Nephron (organoid): ENCODE results near the gene LY6G6C.

Source experiments
- H3K27ac Mint-ChIP-seq, 3 experiments: 2 replicates each; pipeline ENCODE4 v1.8.0; 2020; ENCODE audit warnings: mixed read lengths in 3 of 3, mild to moderate bottlenecking in 2 of 3, moderate library complexity in 1 of 3
- H3K27me3 Mint-ChIP-seq: 2 replicates; pipeline ENCODE4 v1.8.0; 2021; ENCODE audit warnings: low read depth, mild to moderate bottlenecking, moderate library complexity, mixed read lengths
- H3K36me3 Mint-ChIP-seq: 2 replicates; pipeline ENCODE4 v1.8.0; 2020; ENCODE audit warnings: low read depth, mixed read lengths
- H3K4me1 Mint-ChIP-seq: 2 replicates; pipeline ENCODE4 v1.8.0; 2020; ENCODE audit warnings: mixed read lengths
- H3K4me3 Mint-ChIP-seq, 3 experiments: 2 replicates each; pipeline ENCODE4 v1.8.0; 2020; ENCODE audit warnings: mild to moderate bottlenecking in 3 of 3, mixed read lengths in 3 of 3, moderate library complexity in 2 of 3
- H3K9me3 Mint-ChIP-seq: 2 replicates; pipeline ENCODE4 v1.8.0; 2020; ENCODE audit warnings: mixed read lengths
- CTCF ChIP-seq, 3 experiments: fragments of 200-600 bp; sonication (generic); IDR thresholded peaks; one replicate each; pipeline ENCODE4 v1.5.0; 2021; ENCODE audit warnings: antibody characterized with exemption in 3 of 3; ENCODE audit not compliant: unreplicated experiment in 3 of 3

Gene LY6G6C

GRCh38 chr6:31720196-31720770, 1.3 kb downstream of the LY6G6C start:
- Mint-ChIP-seq H3K9me3 (no peaks in the 10 kb centered on the region), H3K27me3 (peaks cover 4% of the 10 kb centered on the region), H3K4me1 (peaks cover 4% of the 10 kb centered on the region)

GRCh38 chr6:31719001-31719400, 2.5 kb downstream of the LY6G6C start:
- H3K9me3 Mint-ChIP-seq, result no peaks in the 10 kb centered on the region
- H3K4me1 Mint-ChIP-seq, result peaks cover 15% of the 10 kb centered on the region
- H3K27me3 Mint-ChIP-seq, result peaks cover 4% of the 10 kb centered on the region
- peaks cover 3% of the 10 kb centered on the region for H3K36me3 Mint-ChIP-seq
- no peak for TF ChIP-seq CTCF (IDR thresholded peaks at IDR 0.05; ENCODE audit: unreplicated experiment in 3 of 3)
- H3K27ac Mint-ChIP-seq, result no peak overlapping the region
- H3K4me3 Mint-ChIP-seq, result no peak overlapping the region

More at GRCh38 chr6:31720196-31720770, 1.3 kb downstream of the LY6G6C start:
- no peak overlapping the region for H3K27ac Mint-ChIP-seq
- TF ChIP-seq CTCF (IDR thresholded peaks at IDR 0.05; ENCODE audit: unreplicated experiment in 3 of 3), result no peak
- no peak overlapping the region for H3K4me3 Mint-ChIP-seq
- H3K36me3 Mint-ChIP-seq, result peaks cover 10% of the 10 kb centered on the region

DNA sequence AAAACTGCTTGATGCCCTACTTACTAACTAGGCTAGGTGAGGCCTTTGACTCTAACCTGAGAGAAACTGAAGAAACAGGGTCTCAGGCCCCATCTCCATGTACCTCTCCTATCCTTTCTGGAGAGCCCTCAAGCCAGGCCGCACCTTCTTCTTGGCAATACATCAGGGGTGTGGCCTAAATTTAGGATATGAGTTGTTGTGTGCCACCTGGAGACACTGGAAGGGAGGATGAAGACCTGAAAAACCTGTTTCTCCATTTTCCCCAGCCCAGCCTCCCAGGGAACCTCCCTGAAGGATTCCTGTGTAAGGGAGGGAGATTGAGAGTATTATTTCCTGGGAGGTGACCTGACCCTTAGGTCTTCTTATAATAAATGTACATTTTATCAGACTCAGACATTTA, 3.3 kb downstream of the LY6G6C start:
- no peak overlapping the region for H3K27ac Mint-ChIP-seq
- peaks cover 4% of the 10 kb centered on the region for H3K27me3 Mint-ChIP-seq
- TF ChIP-seq CTCF (IDR thresholded peaks at IDR 0.05; ENCODE audit: unreplicated experiment in 3 of 3), result no peak
- peaks cover 21% of the 10 kb centered on the region for H3K4me1 Mint-ChIP-seq
- no peaks in the 10 kb centered on the region for H3K9me3 Mint-ChIP-seq
- H3K4me3 Mint-ChIP-seq, result no peak overlapping the region
- H3K36me3 Mint-ChIP-seq, result no peaks in the 10 kb centered on the region

- no peaks in the 10 kb centered on the region for H3K9me3 Mint-ChIP-seq
- H3K27me3 Mint-ChIP-seq, result peaks cover 5% of the 10 kb centered on the region
- H3K4me1 Mint-ChIP-seq, result peaks cover 26% of the 10 kb centered on the region
- no peak overlapping the region for H3K27ac Mint-ChIP-seq
- no peak overlapping the region for H3K4me3 Mint-ChIP-seq
- TF ChIP-seq CTCF (IDR thresholded peaks at IDR 0.05; ENCODE audit: unreplicated experiment in 3 of 3), result no peak
- no peaks in the 10 kb centered on the region for H3K36me3 Mint-ChIP-seq
Observed at GRCh38 chr6:31717499-31718222, 3.9 kb downstream of the LY6G6C start.

GRCh38 chr6:31715022-31715958, 6.3 kb downstream of the LY6G6C start, which contains the start of gene LY6G6D:
TSS of gene LY6G6D (plus strand) at chr6:31715348. CDS start at chr6:31715356, 8 bp downstream.
- Mint-ChIP-seq H3K27me3 (peaks cover 8% of the 10 kb centered on the region), H3K9me3 (no peaks in the 10 kb centered on the region), H3K36me3 (no peaks in the 10 kb centered on the region), H3K4me1 (peaks cover 36% of the 10 kb centered on the region), H3K27ac (peak within 1 kb of the TSS; percentile 83 to 93 (median 92)), H3K4me3 (peak within 1 kb of the TSS in 2 of 3 experiments; percentile 28 to 37)
- TF ChIP-seq CTCF (IDR thresholded peaks at IDR 0.05; ENCODE audit: unreplicated experiment in 3 of 3), result no peak
